B cell (primary cell): ENCODE data around the gene PIGZ. TPM values are rescaled to one million over a fixed set of nuclear protein-coding genes. Genes with fewer than 3 reads are reported as not detected.

Source experiments
- ATAC-seq: fragments of 200-7000 bp; cut with Tn5 transposase; one replicate; pipeline ENCODE4 v1.10.0; 2021; ENCODE audit warnings: low read depth, mild to moderate bottlenecking, moderate number of reproducible peaks, moderate library complexity
- CTCF ChIA-PET: fragments of 350-600 bp; sonication (Branson Sonifier 250); formaldehyde crosslinking; loops from one replicate; lab custom pipeline; 2021; ENCODE audit warnings: antibody characterized with exemption, inconsistent platforms; lab: Charles Lee
- POLR2A ChIA-PET: fragments of 350-600 bp; sonication (Branson Sonifier 250); formaldehyde crosslinking; loops from one replicate; lab custom pipeline; 2021; ENCODE audit warnings: antibody characterized with exemption; lab: Charles Lee
- DNase-seq: peaks from one replicate; pipeline ENCODE4 v3.0.0; 2013
- H2AFZ ChIP-seq: 2 replicates; pipeline ENCODE4 v1.6.1; 2012; ENCODE audit warnings: mild to moderate bottlenecking, low read depth, low read length; ENCODE audit not compliant: insufficient read depth, poor library complexity, severe bottlenecking
- H3K27ac ChIP-seq, 2 donors: 1 replicate in 1 of 2; 2 replicates in 1 of 2; pipeline ENCODE4 v1.5.1; 2012 to 2013; ENCODE audit warnings: low read length in 2 of 2, mild to moderate bottlenecking in 2 of 2, moderate library complexity in 1 of 2
- H3K27me3 ChIP-seq, 4 experiments: fragments of 200-600 bp in 1 of 4; sonication (generic) in 1 of 4; replicated peaks in 1 of 4; 1 replicate in 2 of 4; 2 replicates in 2 of 4; pipeline versions ENCODE4 v1.6.1 to v1.7.0; 2013 to 2016; ENCODE audit warnings: low read length in 3 of 4, mild to moderate bottlenecking in 2 of 4, mixed read lengths in 1 of 4, moderate library complexity in 1 of 4; ENCODE audit not compliant: insufficient read depth in 4 of 4, control insufficient read depth in 3 of 4; ENCODE audit errors: control extremely low read depth in 1 of 4
- H3K36me3 ChIP-seq, 2 experiments: replicated peaks in 1 of 2; 1 replicate in 1 of 2; 2 replicates in 1 of 2; pipeline versions ENCODE4 v1.6.1 to v1.7.1; 2013; ENCODE audit warnings: low read length in 1 of 2; ENCODE audit not compliant: insufficient read depth in 2 of 2, control insufficient read depth in 1 of 2; ENCODE audit errors: control extremely low read depth in 1 of 2, extremely low read depth in 1 of 2
- H3K4me1 ChIP-seq, 2 donors: fragments of 200-600 bp in 1 of 2; sonication (generic) in 1 of 2; 1 replicate in 1 of 2; 2 replicates in 1 of 2; pipeline versions ENCODE4 v1.5.1 to v1.6.1; 2013 to 2017; ENCODE audit warnings: low read length in 2 of 2; ENCODE audit not compliant: control insufficient read depth in 2 of 2, insufficient read depth in 2 of 2
- H3K4me2 ChIP-seq: replicated peaks from 2 replicates; pipeline ENCODE3; 2012; ENCODE audit warnings: mild to moderate bottlenecking, low read depth, low read length; ENCODE audit not compliant: poor library complexity, severe bottlenecking
- H3K4me3 ChIP-seq, 5 experiments: fragments of 200-600 bp in 1 of 5; sonication (generic) in 1 of 5; 1 replicate in 3 of 5; 2 replicates in 2 of 5; pipeline versions ENCODE4 v1.5.1 to v1.7.0; 2011 to 2016; ENCODE audit warnings: low read length in 4 of 5, mild to moderate bottlenecking in 4 of 5, low read depth in 2 of 5, control low read depth in 1 of 5, moderate library complexity in 1 of 5; ENCODE audit not compliant: insufficient read depth in 1 of 5; ENCODE audit errors: control extremely low read depth in 1 of 5, extremely low read depth in 1 of 5
- H3K79me2 ChIP-seq: fragments of 200-600 bp; sonication (generic); one replicate; pipeline ENCODE4 v1.6.0; 2016; ENCODE audit warnings: low read length; ENCODE audit not compliant: control insufficient read depth, insufficient read depth
- H3K9ac ChIP-seq: fragments of 200-600 bp; sonication (generic); 2 replicates; pipeline ENCODE4 v1.6.1; 2017; ENCODE audit warnings: mild to moderate bottlenecking, low read length, moderate library complexity
- H3K9me3 ChIP-seq, 3 donors: one replicate each; pipeline versions ENCODE4 v1.6.1 to v1.7.1; 2013; ENCODE audit warnings: low read length in 2 of 3; ENCODE audit not compliant: control insufficient read depth in 2 of 3, insufficient read depth in 1 of 3; ENCODE audit errors: control extremely low read depth in 1 of 3
- H4K20me1 ChIP-seq: 2 replicates; pipeline ENCODE4 v1.6.0; 2012; ENCODE audit warnings: mild to moderate bottlenecking, low read length; ENCODE audit not compliant: insufficient read depth, control insufficient read depth, poor library complexity, severe bottlenecking
- H3K27ac Mint-ChIP-seq: one replicate; pipeline ENCODE4 v1.8.0; 2021; ENCODE audit warnings: mixed read lengths
- H3K27me3 Mint-ChIP-seq: one replicate; pipeline ENCODE4 v1.8.0; 2021; ENCODE audit warnings: mixed read lengths
- H3K4me1 Mint-ChIP-seq: one replicate; pipeline ENCODE4 v1.8.0; 2021; ENCODE audit warnings: mixed read lengths
- H3K4me3 Mint-ChIP-seq: one replicate; pipeline ENCODE4 v1.8.0; 2021; ENCODE audit warnings: mixed read lengths
- H3K9me3 Mint-ChIP-seq: one replicate; pipeline ENCODE4 v1.8.0; 2022; ENCODE audit warnings: mixed read lengths; ENCODE audit not compliant: insufficient read depth
- EZH2 ChIP-seq: IDR thresholded peaks from 2 replicates; pipeline ENCODE4 v1.6.1; 2012; ENCODE audit warnings: borderline replicate concordance, low read depth, mild to moderate bottlenecking, moderate library complexity, low read length; ENCODE audit not compliant: insufficient read depth, poor library complexity, severe bottlenecking
- WGBS: methylation state at CpG from one replicate; pipeline ENCODE4 v1.1.5; 2013; ENCODE audit warnings: missing lambda C conversion rate; ENCODE audit not compliant: insufficient coverage; 5-methylcytosine and 5-hydroxymethylcytosine counted together
- intact Hi-C: fragments of 100-400 bp; cut with micrococcal nuclease; formaldehyde crosslinking; loops from one replicate; pipeline ENCODE4 v1.10.0; 2022
- polyA plus RNA-seq: library from polyadenylated mRNA; depleted of rRNA; stranded (reverse); fragments of >200 nt; gene quantifications from 2 replicates; pipeline ENCODE4 v1.2.3, GENCODE V29; 2012
- total RNA-seq, 2 donors: library from RNA; stranded (reverse); fragments of 120-200 nt in 1 of 2; gene quantifications; 1 replicate in 1 of 2; 2 replicates in 1 of 2; pipeline versions ENCODE4 v1.2.3 to v1.2.4, GENCODE V29; 2013 to 2022
- TF ChIP-seq, protein P1 (sequence below): fragments of 200-600 bp; IDR thresholded peaks from one replicate; pipeline ENCODE4 v1.8.0; 2022; ENCODE audit warnings: antibody characterized with exemption, mild to moderate bottlenecking

The PIGZ gene
- total and polyA plus RNA-seq, 2 donors (not counting 1 experiment from before 2014, with no cell fraction given), result 2.2 to 3.9 TPM

GRCh38 chr3:196918968-196919367 is 49.7 kb downstream of the PIGZ start:
- no peak for DNase-seq
- intact Hi-C loops, result no loop called here
- Histone ChIP-seq H3K9me3 (peaks cover 4 to 10% (median 10%) of the 10 kb centered on the region in 3 donors), H3K27me3 (no peaks in the 10 kb centered on the region), H2AFZ (no peak overlapping the region), H3K4me3 (no peak overlapping the region), H3K27ac (no peak overlapping the region), H4K20me1 (no peaks in the 10 kb centered on the region), H3K79me2 (no peaks in the 10 kb centered on the region), H3K4me2 (no peak overlapping the region), H3K9ac (no peak overlapping the region), H3K36me3 (peaks cover 9 to 14% of the 10 kb centered on the region in 2 experiments), H3K4me1 (peaks cover 6 to 8% of the 10 kb centered on the region in 2 donors)
- no peak for ATAC-seq
- H3K27me3 Mint-ChIP-seq, result no peaks in the 10 kb centered on the region
- no peaks in the 10 kb centered on the region for H3K9me3 Mint-ChIP-seq
- peaks cover 17% of the 10 kb centered on the region for H3K4me1 Mint-ChIP-seq
- no peak overlapping the region for H3K4me3 Mint-ChIP-seq
- ChIA-PET POLR2A (no interaction called here), CTCF (no interaction called here)
- TF ChIP-seq, protein P1, sequence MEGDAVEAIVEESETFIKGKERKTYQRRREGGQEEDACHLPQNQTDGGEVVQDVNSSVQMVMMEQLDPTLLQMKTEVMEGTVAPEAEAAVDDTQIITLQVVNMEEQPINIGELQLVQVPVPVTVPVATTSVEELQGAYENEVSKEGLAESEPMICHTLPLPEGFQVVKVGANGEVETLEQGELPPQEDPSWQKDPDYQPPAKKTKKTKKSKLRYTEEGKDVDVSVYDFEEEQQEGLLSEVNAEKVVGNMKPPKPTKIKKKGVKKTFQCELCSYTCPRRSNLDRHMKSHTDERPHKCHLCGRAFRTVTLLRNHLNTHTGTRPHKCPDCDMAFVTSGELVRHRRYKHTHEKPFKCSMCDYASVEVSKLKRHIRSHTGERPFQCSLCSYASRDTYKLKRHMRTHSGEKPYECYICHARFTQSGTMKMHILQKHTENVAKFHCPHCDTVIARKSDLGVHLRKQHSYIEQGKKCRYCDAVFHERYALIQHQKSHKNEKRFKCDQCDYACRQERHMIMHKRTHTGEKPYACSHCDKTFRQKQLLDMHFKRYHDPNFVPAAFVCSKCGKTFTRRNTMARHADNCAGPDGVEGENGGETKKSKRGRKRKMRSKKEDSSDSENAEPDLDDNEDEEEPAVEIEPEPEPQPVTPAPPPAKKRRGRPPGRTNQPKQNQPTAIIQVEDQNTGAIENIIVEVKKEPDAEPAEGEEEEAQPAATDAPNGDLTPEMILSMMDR, result no peak
- TF ChIP-seq EZH2, result no peak
- no peak overlapping the region for H3K27ac Mint-ChIP-seq
- WGBS, result 100% methylated on average over 1 of the region's 2 CpGs

GRCh38 chr3:196916995-196917394 is 51.6 kb downstream of the PIGZ start:
- Histone ChIP-seq H3K9ac (no peak overlapping the region), H3K27ac (no peak overlapping the region), H4K20me1 (no peaks in the 10 kb centered on the region), H2AFZ (no peak overlapping the region), H3K79me2 (no peaks in the 10 kb centered on the region), H3K27me3 (no peaks in the 10 kb centered on the region), H3K4me2 (no peak overlapping the region), H3K9me3 (peaks cover 4 to 10% (median 10%) of the 10 kb centered on the region in 3 donors), H3K36me3 (peaks cover 9 to 11% of the 10 kb centered on the region in 2 experiments), H3K4me1 (peaks cover 6 to 8% of the 10 kb centered on the region in 2 donors), H3K4me3 (no peak overlapping the region)
- Mint-ChIP-seq H3K9me3 (no peaks in the 10 kb centered on the region), H3K27me3 (no peaks in the 10 kb centered on the region), H3K4me1 (peaks cover 17% of the 10 kb centered on the region), H3K27ac (no peak overlapping the region), H3K4me3 (no peak overlapping the region)
- POLR2A ChIA-PET, result no interaction called here
- 100% methylated on average over 3 of the region's 3 CpGs for WGBS
- intact Hi-C loops, result no loop called here
- DNase-seq (no peak), ATAC-seq (no peak)
- TF ChIP-seq, protein P1, result no peak
- no peak for TF ChIP-seq EZH2
- CTCF ChIA-PET, result interaction anchor here (1.2 to 1.4 kb wide), 2 partner anchors 8 to 81 kb away, joined by 4 read pairs; no protein-coding TSS in a partner anchor
